Measurements from ENCODE around the gene COL13A1. TPM values are rescaled to one million over a fixed set of nuclear protein-coding genes. Genes with fewer than 3 reads are reported as not detected.

Gene COL13A1
- total RNA-seq, 1 donor from 2014 or later = 17.3 TPM

DNA sequence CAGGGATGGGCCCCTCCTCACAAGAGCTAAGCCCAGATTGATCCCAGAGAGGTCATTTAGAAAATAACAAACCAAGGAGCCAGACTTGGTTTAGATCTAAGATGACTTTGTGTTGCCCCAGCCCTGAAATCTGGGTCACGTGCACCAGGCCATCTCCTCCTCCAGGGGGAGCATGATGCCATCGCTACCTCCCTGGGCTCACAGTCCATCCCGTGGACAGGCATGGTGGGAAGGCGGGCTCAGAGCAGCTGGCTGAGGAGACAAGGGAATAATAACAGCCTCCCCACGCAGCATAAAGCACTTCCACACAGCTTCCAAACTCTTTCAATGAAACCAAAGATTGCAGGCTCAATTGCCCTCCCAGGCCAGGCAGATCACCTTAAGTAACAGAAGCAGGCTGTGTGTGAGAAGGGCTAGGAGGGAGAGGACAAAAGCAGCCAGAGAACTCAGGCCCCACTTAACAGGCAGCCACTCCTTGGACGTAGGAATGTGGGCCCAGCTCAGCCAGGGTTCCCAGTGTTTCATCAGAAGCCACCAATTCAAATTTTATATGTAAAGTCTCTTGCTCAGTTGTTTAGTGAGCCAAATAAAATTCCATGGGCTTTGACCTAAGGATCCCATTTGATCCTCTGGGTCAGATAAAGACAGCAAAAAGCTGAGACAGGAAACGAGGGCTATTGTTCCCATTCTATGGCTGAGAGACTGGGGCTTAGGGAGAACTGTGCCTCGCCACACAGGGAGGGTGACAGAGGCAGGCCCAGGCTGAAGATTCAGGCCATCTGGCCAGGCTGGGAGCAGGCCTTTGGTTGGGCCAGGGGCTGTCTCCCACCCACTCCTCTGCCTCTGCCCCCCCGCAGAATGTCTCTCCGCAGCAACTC is 100.2 kb downstream of the COL13A1 start:
- DNase-seq (ENCODE audit: low read depth) = peak; percentile 83

DNA sequence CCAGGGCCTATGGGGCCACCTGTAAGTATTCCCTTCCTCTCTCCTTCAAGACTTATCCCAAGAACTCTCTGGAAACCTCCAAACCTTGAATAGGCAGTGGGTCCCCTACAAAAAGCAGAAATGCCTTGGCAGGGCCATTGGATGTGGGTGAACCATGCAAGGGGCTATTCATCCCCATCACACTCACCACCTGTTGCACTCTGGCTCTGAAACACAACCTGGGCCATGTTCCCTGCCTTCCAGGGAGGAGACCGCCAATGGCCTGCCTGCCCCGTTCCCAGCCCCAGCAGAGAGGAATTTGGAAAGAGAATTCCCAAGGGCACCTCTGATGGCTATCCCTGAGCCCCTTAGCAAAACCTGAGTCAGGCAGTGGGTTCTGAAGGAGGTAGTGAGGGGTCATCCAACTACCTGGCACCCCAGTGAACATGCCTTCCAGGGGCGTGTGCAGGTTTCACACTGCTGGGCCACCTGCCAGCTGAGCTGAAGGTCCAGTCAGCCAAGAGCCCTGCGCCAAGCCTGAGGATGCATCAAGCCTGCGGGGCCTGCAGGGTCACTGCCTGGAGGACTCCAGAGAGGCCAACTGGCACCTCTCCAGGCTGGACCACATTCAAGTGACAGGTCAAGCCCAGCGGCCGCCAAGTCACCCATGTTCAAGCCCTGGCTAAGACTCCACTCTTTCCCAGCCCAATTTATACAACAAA is 101.3 kb downstream of the COL13A1 start:
- DNase-seq (ENCODE audit: low read depth) = no peak

DNA sequence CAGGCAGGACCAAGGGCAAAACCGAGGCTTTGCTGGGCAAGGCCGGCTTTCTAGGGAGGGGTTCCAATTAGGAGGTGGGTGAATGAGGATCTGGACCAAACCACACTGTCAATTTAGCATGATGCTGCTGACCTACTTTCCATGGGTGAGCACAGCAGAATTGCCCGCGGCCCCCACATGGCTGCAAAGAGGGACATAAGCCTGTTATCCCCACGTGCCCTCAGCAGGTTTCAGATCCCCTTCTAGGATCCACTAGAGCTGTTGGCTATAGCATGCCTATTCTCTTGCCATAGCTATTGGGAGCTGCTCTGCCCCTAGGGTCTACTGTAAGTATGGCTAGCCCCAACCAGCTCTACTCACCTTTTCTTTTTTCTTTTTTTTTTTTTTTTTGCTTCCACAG is 102.8 kb downstream of the COL13A1 start:
- no peak for DNase-seq (ENCODE audit: low read depth)

DNA sequence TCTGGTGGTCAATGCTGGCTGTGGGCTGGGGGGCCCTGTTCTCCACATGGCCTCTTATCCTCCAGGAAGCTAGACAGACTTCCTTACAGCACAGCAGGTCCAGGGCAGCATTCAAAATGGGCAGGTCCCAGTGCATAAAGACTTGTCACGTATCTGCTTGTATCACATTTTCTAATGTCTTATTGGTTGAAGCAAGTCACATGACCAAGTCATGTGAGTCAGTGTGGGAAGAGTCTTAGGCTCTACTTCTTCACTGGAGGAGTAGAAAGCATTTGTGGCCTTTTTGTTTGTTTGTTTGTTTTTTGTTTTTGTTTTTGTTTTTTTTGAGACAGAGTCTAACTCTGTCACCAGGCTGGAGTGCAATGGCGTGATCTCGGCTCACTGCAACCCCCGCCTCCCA is 104.7 kb downstream of the COL13A1 start:
- no peak for DNase-seq (ENCODE audit: low read depth)

DNA sequence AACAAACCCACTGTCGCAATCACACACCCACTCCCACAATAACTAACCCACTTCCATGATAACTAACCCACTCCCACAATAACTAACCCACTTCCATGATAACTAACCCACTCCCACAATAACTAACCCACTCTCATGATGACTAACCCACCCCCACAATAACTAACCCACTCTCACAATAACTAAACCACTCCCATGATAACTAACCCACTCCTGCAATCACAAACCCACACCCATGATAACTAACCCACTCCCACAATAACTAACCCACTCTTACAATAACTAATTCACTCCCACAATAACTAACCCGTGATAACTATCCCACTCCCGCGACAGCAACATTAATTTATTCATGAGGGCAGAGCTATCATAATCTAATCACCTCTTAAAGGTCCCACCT is 105.8 kb downstream of the COL13A1 start:
- no peak for DNase-seq (ENCODE audit: low read depth)

DNA sequence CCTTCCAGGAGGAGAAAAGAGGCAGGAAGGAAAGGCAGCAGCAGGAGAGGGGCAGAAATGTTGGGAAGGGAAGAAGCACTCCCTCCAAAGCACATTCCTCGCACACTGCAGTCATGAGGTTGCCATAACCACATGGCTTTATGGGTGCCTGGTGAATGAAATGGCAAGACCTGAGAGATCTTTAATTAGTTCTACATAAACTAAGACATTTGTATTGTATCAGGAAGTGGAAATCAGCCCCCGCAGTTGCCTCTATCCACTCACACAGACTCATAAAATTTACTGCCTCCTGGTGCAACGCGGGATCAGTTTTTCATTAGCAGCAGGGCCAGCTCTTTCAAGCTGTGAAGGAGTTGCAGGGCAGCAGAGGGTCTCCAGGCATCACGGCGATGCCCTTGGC is 106.4 kb downstream of the COL13A1 start:
- no peak for DNase-seq (ENCODE audit: low read depth)

- DNase-seq (ENCODE audit: low read depth) = no peak
These were observed 108.9 kb downstream of the COL13A1 start for GRCh38 chr10:69910561-69910960.

- no peak for DNase-seq (ENCODE audit: low read depth)
These were observed 110.2 kb downstream of the COL13A1 start for GRCh38 chr10:69911613-69912528.

GRCh38 chr10:69912589-69912988 is 110.9 kb downstream of the COL13A1 start:
- DNase-seq (ENCODE audit: low read depth) = no peak

GRCh38 chr10:69913606-69914382 is 112.1 kb downstream of the COL13A1 start:
- no peak for DNase-seq (ENCODE audit: low read depth)

- DNase-seq (ENCODE audit: low read depth) = peak; percentile 81
These were observed 112.9 kb downstream of the COL13A1 start for GRCh38 chr10:69914398-69915214.

DNA sequence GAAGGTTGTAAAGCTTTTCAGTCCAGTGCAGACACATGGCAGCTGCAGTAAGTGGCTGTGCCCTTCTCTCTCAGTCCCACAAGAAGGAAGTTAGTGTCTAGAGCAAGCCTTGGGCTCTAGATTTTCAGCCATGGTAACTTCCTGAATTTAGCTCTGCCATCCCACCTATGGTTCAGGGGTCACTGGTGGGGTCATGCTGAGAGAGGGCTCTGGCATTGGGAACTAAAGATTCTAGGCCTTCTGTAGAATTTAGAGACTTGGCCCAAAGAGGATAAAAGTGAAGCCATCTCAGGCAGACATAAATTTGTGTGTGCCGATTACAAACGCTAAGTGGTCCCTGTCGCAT is 113.5 kb downstream of the COL13A1 start:
- no peak for DNase-seq (ENCODE audit: low read depth)

- peak; percentile 87 for DNase-seq (ENCODE audit: low read depth)
These were observed 114.4 kb downstream of the COL13A1 start for GRCh38 chr10:69916118-69916517.

GRCh38 chr10:69918036-69918435 is 116.3 kb downstream of the COL13A1 start:
- DNase-seq (ENCODE audit: low read depth) = no peak

DNA sequence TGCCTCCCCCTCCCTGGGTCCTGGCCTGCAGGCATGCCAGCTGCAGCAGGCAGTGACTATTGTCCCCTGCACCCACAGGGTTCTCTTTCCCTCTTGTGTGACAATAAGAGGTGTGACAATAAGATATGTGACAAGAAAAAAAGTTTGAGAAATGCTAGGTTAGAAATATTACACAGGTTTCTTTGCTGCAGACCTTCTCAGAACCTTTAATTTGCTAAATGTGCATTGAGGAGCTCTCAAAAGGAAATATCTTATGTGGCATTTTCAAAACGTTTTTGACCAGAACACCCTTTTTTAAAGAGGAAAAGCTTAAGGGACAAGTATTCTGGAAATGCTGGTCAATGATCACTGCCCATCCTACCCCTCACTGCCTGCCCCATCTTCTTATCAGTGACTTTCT is 117.5 kb downstream of the COL13A1 start:
- DNase-seq (ENCODE audit: low read depth) = no peak

- DNase-seq (ENCODE audit: low read depth) = no peak
These were observed 123.4 kb downstream of the COL13A1 start for GRCh38 chr10:69925111-69925510.

- DNase-seq (ENCODE audit: low read depth) = no peak
These were observed 126.6 kb downstream of the COL13A1 start for GRCh38 chr10:69928339-69928738.

GRCh38 chr10:69929575-69929974 is 127.9 kb downstream of the COL13A1 start:
- DNase-seq (ENCODE audit: low read depth) = no peak

- no peak for DNase-seq (ENCODE audit: low read depth)
These were observed 133.1 kb downstream of the COL13A1 start for GRCh38 chr10:69934768-69935167.

GRCh38 chr10:69936091-69936490 is 134.4 kb downstream of the COL13A1 start:
- no peak for DNase-seq (ENCODE audit: low read depth)

Data from myocyte (in vitro differentiated cells).